Testis (tissue), 2 donors: ENCODE measurements around the gene GABRB1.

Source experiments
- POLR2A ChIP-seq: fragments of 450-650 bp; IDR thresholded peaks from one replicate; pipeline ENCODE4 v1.6.1; 2017; ENCODE audit warnings: antibody characterized with exemption, mild to moderate bottlenecking, moderate library complexity
- TF ChIP-seq, protein P1 (sequence below), 3 experiments: fragments of 450-650 bp in 2 of 3; fragments of 200-600 bp in 1 of 3; sonication (generic) in 1 of 3; IDR thresholded peaks; one replicate each; pipeline ENCODE4 v1.5.1; 2016 to 2019; ENCODE audit warnings: antibody characterized with exemption in 3 of 3, mild to moderate bottlenecking in 2 of 3, moderate library complexity in 1 of 3

DNA sequence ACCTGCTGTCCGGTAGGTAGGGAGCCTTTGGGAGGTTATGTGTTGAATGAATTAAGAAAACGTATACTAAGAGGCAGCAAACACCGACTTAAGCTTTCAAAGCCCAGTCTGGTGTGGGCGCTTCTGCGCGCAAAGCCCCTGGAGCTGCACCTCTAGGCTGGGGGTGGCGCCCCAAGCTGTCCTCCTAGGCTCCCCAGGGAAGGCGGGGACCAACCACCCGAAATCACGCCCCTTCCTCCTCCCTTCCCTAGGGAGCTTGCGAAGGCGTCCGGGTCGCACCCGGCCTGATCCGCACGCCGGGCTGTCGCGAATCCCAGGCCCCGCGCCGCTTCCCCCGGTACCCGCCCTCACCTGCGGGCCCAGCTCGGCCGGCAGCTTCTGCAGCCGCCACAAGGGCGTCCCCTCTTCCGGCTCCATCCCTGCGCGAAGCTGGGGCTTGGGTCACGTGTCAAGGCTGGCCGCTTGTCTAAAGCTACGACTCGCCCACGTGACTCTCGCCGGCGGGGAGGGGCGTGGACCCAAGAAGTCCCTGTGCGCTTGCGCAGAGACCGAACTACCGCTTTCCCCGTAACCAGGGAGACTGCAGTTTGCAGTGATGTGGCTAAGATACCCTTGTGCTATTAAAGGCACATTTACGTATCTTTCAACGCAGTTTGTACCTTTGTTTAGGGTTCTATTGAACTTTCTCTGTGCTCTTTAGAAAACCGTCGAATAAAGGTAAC is 432.0 kb downstream of the GABRB1 start, which contains the start of gene COMMD8:
- TF ChIP-seq, protein P1, sequence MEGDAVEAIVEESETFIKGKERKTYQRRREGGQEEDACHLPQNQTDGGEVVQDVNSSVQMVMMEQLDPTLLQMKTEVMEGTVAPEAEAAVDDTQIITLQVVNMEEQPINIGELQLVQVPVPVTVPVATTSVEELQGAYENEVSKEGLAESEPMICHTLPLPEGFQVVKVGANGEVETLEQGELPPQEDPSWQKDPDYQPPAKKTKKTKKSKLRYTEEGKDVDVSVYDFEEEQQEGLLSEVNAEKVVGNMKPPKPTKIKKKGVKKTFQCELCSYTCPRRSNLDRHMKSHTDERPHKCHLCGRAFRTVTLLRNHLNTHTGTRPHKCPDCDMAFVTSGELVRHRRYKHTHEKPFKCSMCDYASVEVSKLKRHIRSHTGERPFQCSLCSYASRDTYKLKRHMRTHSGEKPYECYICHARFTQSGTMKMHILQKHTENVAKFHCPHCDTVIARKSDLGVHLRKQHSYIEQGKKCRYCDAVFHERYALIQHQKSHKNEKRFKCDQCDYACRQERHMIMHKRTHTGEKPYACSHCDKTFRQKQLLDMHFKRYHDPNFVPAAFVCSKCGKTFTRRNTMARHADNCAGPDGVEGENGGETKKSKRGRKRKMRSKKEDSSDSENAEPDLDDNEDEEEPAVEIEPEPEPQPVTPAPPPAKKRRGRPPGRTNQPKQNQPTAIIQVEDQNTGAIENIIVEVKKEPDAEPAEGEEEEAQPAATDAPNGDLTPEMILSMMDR (IDR thresholded peaks at IDR 0.05) = peak in 2 of 3 experiments; percentile 22 to 41
- no peak for TF ChIP-seq POLR2A
